H1 (cell line): ENCODE measurements around the gene PTTG1IP. TPM values are rescaled to one million over a fixed set of nuclear protein-coding genes. Genes with fewer than 3 reads are reported as not detected.

Experiments
- CTCF ChIA-PET: fragments of 300-600 bp; sonication (Branson Sonifier 250); formaldehyde crosslinking; loops from one replicate; lab custom pipeline; 2021; ENCODE audit not compliant: partially characterized antibody; lab: Charles Lee
- POLR2A ChIA-PET: fragments of 300-600 bp; sonication (Branson Sonifier 250); formaldehyde crosslinking; loops from one replicate; lab custom pipeline; 2021; ENCODE audit warnings: inconsistent platforms; ENCODE audit not compliant: partially characterized antibody; lab: Charles Lee
- DNase-seq, 2 experiments: peaks; one replicate each; pipeline versions ENCODE4 v3.0.0 to v3.0.0-alpha.2; 2010 to 2022; ENCODE audit warnings: low spot score in 2 of 2, low read depth in 1 of 2, mixed read lengths in 1 of 2
- FAIRE-seq: peaks from 2 replicates; lab custom pipeline; 2011; peaks lifted over from hg19 to GRCh38; lab: Jason Lieb, UNC
- H2AFZ ChIP-seq: 2 replicates; pipeline ENCODE4 v1.8.1; 2012; ENCODE audit warnings: low read length, inconsistent platforms
- H2AK5ac ChIP-seq: 2 replicates; pipeline ENCODE4 v1.6.1; 2013; ENCODE audit warnings: low read depth, low read length
- H2BK120ac ChIP-seq: replicated peaks from 2 replicates; pipeline ENCODE3; 2013; ENCODE audit warnings: low read depth, low read length, inconsistent platforms
- H2BK12ac ChIP-seq: 2 replicates; pipeline ENCODE4 v1.6.1; 2013; ENCODE audit warnings: low read depth, low read length
- H2BK15ac ChIP-seq: 2 replicates; pipeline ENCODE4 v1.6.1; 2013; ENCODE audit warnings: low read length
- H2BK20ac ChIP-seq: 2 replicates; pipeline ENCODE4 v1.6.1; 2013; ENCODE audit warnings: low read length
- H2BK5ac ChIP-seq: 2 replicates; pipeline ENCODE4 v1.6.1; 2013; ENCODE audit warnings: low read depth, low read length
- H3K14ac ChIP-seq: 2 replicates; pipeline ENCODE4 v1.6.1; 2013; ENCODE audit warnings: inconsistent platforms; ENCODE audit not compliant: insufficient read length
- H3K18ac ChIP-seq: 2 replicates; pipeline ENCODE4 v1.6.1; 2013; ENCODE audit warnings: low read length; ENCODE audit errors: extremely low read depth
- H3K23ac ChIP-seq: 2 replicates; pipeline ENCODE4 v1.6.1; 2013; ENCODE audit warnings: inconsistent platforms; ENCODE audit not compliant: insufficient read length
- H3K23me2 ChIP-seq: 2 replicates; pipeline ENCODE4 v1.6.1; 2013; ENCODE audit warnings: low read depth, low read length
- H3K27ac ChIP-seq: 2 replicates; pipeline ENCODE4 v1.6.1; 2011; ENCODE audit warnings: low read depth, low read length, inconsistent platforms
- H3K27me3 ChIP-seq, 4 experiments: replicated peaks in 1 of 4; 1 replicate in 1 of 4; 2 replicates in 3 of 4; pipeline versions ENCODE4 v1.6.1 to v1.8.1; 2011 to 2013; ENCODE audit warnings: low read length in 3 of 4, mild to moderate bottlenecking in 3 of 4, inconsistent platforms in 2 of 4, mixed read lengths in 2 of 4, moderate library complexity in 1 of 4; ENCODE audit not compliant: control insufficient read depth in 3 of 4, insufficient read depth in 3 of 4; ENCODE audit errors: extremely low read depth in 1 of 4
- H3K36me3 ChIP-seq, 4 experiments: 2 replicates each; pipeline versions ENCODE4 v1.6.1 to v1.8.1; 2011 to 2013; ENCODE audit warnings: mild to moderate bottlenecking in 4 of 4, low read length in 3 of 4, moderate library complexity in 2 of 4, control low read depth in 1 of 4, inconsistent platforms in 1 of 4; ENCODE audit not compliant: insufficient read depth in 4 of 4, control insufficient read depth in 2 of 4
- H3K4ac ChIP-seq: replicated peaks from 2 replicates; pipeline ENCODE3; 2013; ENCODE audit warnings: low read length, low read depth, mixed read lengths, inconsistent platforms; ENCODE audit not compliant: insufficient read length
- H3K4me1 ChIP-seq, 4 experiments: replicated peaks in 1 of 4; 1 replicate in 1 of 4; 2 replicates in 3 of 4; pipeline versions ENCODE4 v1.6.1 to v1.8.1; 2011 to 2013; ENCODE audit warnings: low read length in 3 of 4, inconsistent platforms in 2 of 4, mixed read lengths in 1 of 4; ENCODE audit not compliant: insufficient read depth in 4 of 4, control insufficient read depth in 3 of 4
- H3K4me2 ChIP-seq, 2 experiments: 2 replicates each; pipeline versions ENCODE4 v1.6.1 to v1.8.1; 2011 to 2013; ENCODE audit warnings: low read depth in 2 of 2, low read length in 2 of 2, control low read depth in 1 of 2, inconsistent platforms in 1 of 2, mild to moderate bottlenecking in 1 of 2; ENCODE audit not compliant: insufficient read depth in 1 of 2
- H3K4me3 ChIP-seq, 4 experiments: fragments of 200-600, 300-600 bp in 1 of 4; sonication (generic), shearing (Covaris generic), sonication (Bioruptor Twin) in 1 of 4; 2 replicates each; pipeline versions ENCODE4 v1.5.1 to v1.8.1; 2011 to 2016; ENCODE audit warnings: low read length in 4 of 4, low read depth in 3 of 4, control low read depth in 2 of 4, inconsistent platforms in 2 of 4, mild to moderate bottlenecking in 2 of 4, mixed read lengths in 1 of 4, moderate library complexity in 1 of 4; ENCODE audit not compliant: insufficient read depth in 2 of 4; ENCODE audit errors: extremely low read depth in 1 of 4
- H3K56ac ChIP-seq: replicated peaks from 2 replicates; pipeline ENCODE3; 2013; ENCODE audit warnings: low read depth, mild to moderate bottlenecking, mixed read lengths, low read length, inconsistent platforms; ENCODE audit not compliant: insufficient read length
- H3K79me1 ChIP-seq: 2 replicates; pipeline ENCODE4 v1.6.1; 2013; ENCODE audit warnings: low read depth, low read length, control low read depth
- H3K79me2 ChIP-seq, 2 experiments: 2 replicates each; pipeline versions ENCODE4 v1.6.1 to v1.8.1; 2012 to 2013; ENCODE audit warnings: low read length in 2 of 2, mild to moderate bottlenecking in 2 of 2, inconsistent platforms in 1 of 2; ENCODE audit not compliant: insufficient read depth in 2 of 2, control insufficient read depth in 1 of 2
- H3K9ac ChIP-seq, 4 experiments: replicated peaks in 1 of 4; 1 replicate in 1 of 4; 2 replicates in 3 of 4; pipeline versions ENCODE4 v1.6.1 to v1.8.1; 2011 to 2013; ENCODE audit warnings: low read depth in 3 of 4, low read length in 3 of 4, control low read depth in 2 of 4, mild to moderate bottlenecking in 2 of 4, moderate library complexity in 2 of 4, inconsistent platforms in 1 of 4; ENCODE audit errors: extremely low read depth in 1 of 4
- H3K9me3 ChIP-seq, 2 experiments: 2 replicates each; pipeline versions ENCODE4 v1.6.1 to v1.8.1; 2012 to 2013; ENCODE audit warnings: mild to moderate bottlenecking in 2 of 2, moderate library complexity in 2 of 2, control low read depth in 1 of 2, inconsistent platforms in 1 of 2, low read depth in 1 of 2, low read length in 1 of 2, mixed read lengths in 1 of 2; ENCODE audit not compliant: insufficient read depth in 2 of 2
- H4K20me1 ChIP-seq, 2 experiments: replicated peaks in 1 of 2; 2 replicates each; pipeline versions ENCODE3 to v1.8.1; 2011 to 2013; ENCODE audit warnings: inconsistent platforms in 2 of 2, low read length in 2 of 2, mild to moderate bottlenecking in 1 of 2; ENCODE audit not compliant: insufficient read depth in 2 of 2, control insufficient read depth in 1 of 2
- H4K5ac ChIP-seq: 2 replicates; pipeline ENCODE4 v1.6.1; 2013; ENCODE audit warnings: low read length, low read depth, mixed read lengths, inconsistent platforms; ENCODE audit not compliant: insufficient read length
- H4K8ac ChIP-seq: 2 replicates; pipeline ENCODE4 v1.8.0; 2013; ENCODE audit warnings: mild to moderate bottlenecking, moderate library complexity, low read length, inconsistent platforms; ENCODE audit not compliant: insufficient read depth; ENCODE audit errors: extremely low read depth
- H4K91ac ChIP-seq: replicated peaks from 2 replicates; pipeline ENCODE3; 2013; ENCODE audit warnings: low read length, mixed read lengths, inconsistent platforms; ENCODE audit not compliant: insufficient read length
- GABPA ChIP-seq: IDR thresholded peaks from 2 replicates; pipeline ENCODE4 v1.6.1; 2011; ENCODE audit warnings: mild to moderate bottlenecking, low read length, moderate library complexity, borderline replicate concordance; ENCODE audit not compliant: insufficient read depth
- PHF8 ChIP-seq: fragments of 200-600 bp; sonication (generic); conservative IDR thresholded peaks from 2 replicates; pipeline ENCODE4 v1.7.1; 2012; ENCODE audit warnings: low read depth, mild to moderate bottlenecking, inconsistent platforms, low read length, moderate library complexity
- RAD21 ChIP-seq, 2 experiments: IDR thresholded peaks in 1 of 2; conservative IDR thresholded peaks in 1 of 2; 2 replicates each; pipeline ENCODE4 v1.6.1; 2011; ENCODE audit warnings: low read depth in 2 of 2, low read length in 2 of 2, improper control_type of control experiment in 1 of 2, inconsistent platforms in 1 of 2, mild to moderate bottlenecking in 1 of 2, moderate library complexity in 1 of 2
- SAP30 ChIP-seq: fragments of 300-600 bp; sonication (generic); IDR thresholded peaks from 2 replicates; pipeline ENCODE4 v1.7.1; 2012; ENCODE audit warnings: low read length, moderate library complexity, mild to moderate bottlenecking, inconsistent platforms; ENCODE audit not compliant: insufficient read depth, insufficient replicate concordance
- SP1 ChIP-seq: IDR thresholded peaks from 2 replicates; pipeline ENCODE4 v1.6.1; 2011; ENCODE audit warnings: low read depth, low read length
- whole genome bisulfite sequencing, 2 experiments: shearing (Covaris generic) in 1 of 2; methylation state at CpG; one replicate each; pipeline versions ENCODE4 v1.1.6 to v1.1.7; 2013 to 2015; ENCODE audit warnings: low lambda C conversion rate in 2 of 2, mixed read lengths in 2 of 2, inconsistent platforms in 1 of 2, low coverage in 1 of 2, missing lambda C conversion rate in 1 of 2; ENCODE audit not compliant: insufficient replicate concordance in 2 of 2, insufficient coverage in 1 of 2, insufficient read length in 1 of 2; ENCODE audit errors: extremely low coverage in 1 of 2, missing lambda C conversion rate in 1 of 2; 5-methylcytosine and 5-hydroxymethylcytosine counted together
- polyA plus RNA-seq, 7 experiments: library from polyadenylated mRNA; depleted of rRNA in 3 of 7; stranded (reverse) in 5 of 7; unstranded in 2 of 7; fragments of >200 nt in 5 of 7; fragments of 200-250 nt in 2 of 7; gene quantifications; 1 replicate in 5 of 7; 2 replicates in 1 of 7; 4 replicates in 1 of 7; pipeline versions ENCODE4 v1.2.1 to v1.2.3, GENCODE V29; 2011 to 2013; ENCODE audit warnings: missing spikeins in 2 of 7, mixed read lengths in 2 of 7
- total RNA-seq: library from RNA; stranded (reverse); fragmentation: NEBNext Ultra II Directional; extraction: Animal tissue kit (Norgen Biotek cat#: 25700); gene quantifications from 2 replicates; pipeline ENCODE4 v1.2.1, GENCODE V29; 2021

PTTG1IP gene
- total and polyA plus RNA-seq, 2 of the 8 experiments (the other 6 are each of a cell fraction or from before 2014, with no cell fraction given): 90.8 to 130 TPM

GRCh38 chr21:44833663-44834062 lies 39.8 kb downstream of the PTTG1IP start:
- Histone ChIP-seq H2BK120ac (no peak overlapping the region), H2AK5ac (no peak overlapping the region), H3K23me2 (no peaks in the 10 kb centered on the region), H3K4me3 (no peak overlapping the region), H3K56ac (no peak overlapping the region), H4K8ac (no peak overlapping the region), H3K14ac (no peak overlapping the region), H3K27ac (no peak overlapping the region), H3K4ac (no peak overlapping the region), H3K9ac (no peak overlapping the region), H2AFZ (no peak overlapping the region), H3K4me2 (no peak overlapping the region), H4K91ac (no peak overlapping the region), H3K79me2 (no peaks in the 10 kb centered on the region), H2BK12ac (no peak overlapping the region), H4K20me1 (no peaks in the 10 kb centered on the region), H3K27me3 (no peaks in the 10 kb centered on the region), H3K18ac (no peak overlapping the region), H3K4me1 (no peaks in the 10 kb centered on the region; a peak in 2 of 7 replicates), H2BK20ac (no peak overlapping the region), H3K36me3 (no peaks in the 10 kb centered on the region), H4K5ac (no peak overlapping the region), H2BK5ac (no peak overlapping the region), H3K9me3 (peaks cover 8 to 11% of the 10 kb centered on the region in 2 experiments; a peak in 2 of 4 replicates), H3K79me1 (no peaks in the 10 kb centered on the region), H2BK15ac (no peak overlapping the region)
- FAIRE-seq (no peak), DNase-seq (no peak)
- ChIA-PET CTCF (interaction anchor here (1.4 to 1.6 kb wide), 2 partner anchors 60 to 344 kb away, joined by 4 read pairs; no protein-coding TSS in a partner anchor), POLR2A (no interaction called here)
- WGBS, 2 experiments: 83% methylated on average over 5 of the region's 5 CpGs; no CpG with 5 or more reads in 1 of the 2 experiments
- no peak for TF ChIP-seq SP1
- TF ChIP-seq PHF8: no peak
- no peak for TF ChIP-seq RAD21 (IDR thresholded peaks at IDR 0.05 in 1 of 2, conservative IDR thresholded peaks at IDR 0.05 in 1 of 2; ENCODE audit: low read depth in 2 of 2, low read length in 2 of 2)
- no peak for TF ChIP-seq SAP30
- TF ChIP-seq GABPA: no peak
- TF ChIP-seq, all 59 proteins: peak for 0
- no peak overlapping the region for H3K23ac ChIP-seq
